ENCODE data around the gene TRIM24.
A peak's percentile ranks its signal among the peaks of the same experiment; 100 is the strongest.
"Not testable (repeated sequence)": the region's sequence is repeated elsewhere in the genome, so short reads cannot be mapped to it uniquely, and the experiment has no call there.

TRIM24 gene

GRCh38 chr7:138460649-138461607, 869 bp downstream of the TRIM24 start:
- DNase-seq, result peak; percentile 67

GRCh38 chr7:138463291-138463618, 3.2 kb downstream of the TRIM24 start:
- DNase-seq, result not testable (repeated sequence)

- DNase-seq, result no peak
These were observed 5.0 kb downstream of the TRIM24 start for GRCh38 chr7:138465046-138465445.

- DNase-seq, result not testable (repeated sequence)
These were observed 6.2 kb downstream of the TRIM24 start for GRCh38 chr7:138466069-138466756.

GRCh38 chr7:138468244-138469123, 8.4 kb downstream of the TRIM24 start:
- DNase-seq, result no peak

GRCh38 chr7:138470391-138471157, 10.5 kb downstream of the TRIM24 start:
- DNase-seq, result no peak

- DNase-seq, result no peak
These were observed 12.4 kb downstream of the TRIM24 start for GRCh38 chr7:138472292-138473079.

- DNase-seq, result no peak
These were observed 15.3 kb downstream of the TRIM24 start for GRCh38 chr7:138475377-138475776.

GRCh38 chr7:138477081-138477578, 17.1 kb downstream of the TRIM24 start:
- DNase-seq, result no peak

GRCh38 chr7:138477581-138477980, 17.5 kb downstream of the TRIM24 start:
- DNase-seq, result no peak

GRCh38 chr7:138478499-138478908, 18.4 kb downstream of the TRIM24 start:
- DNase-seq, result no peak

- DNase-seq, result no peak
These were observed 20.5 kb downstream of the TRIM24 start for GRCh38 chr7:138480527-138480926.

- DNase-seq, result no peak
These were observed 21.7 kb downstream of the TRIM24 start for GRCh38 chr7:138481447-138482380.

- no peak for DNase-seq
These were observed 23.5 kb downstream of the TRIM24 start for GRCh38 chr7:138483531-138483930.

GRCh38 chr7:138485508-138485907, 25.4 kb downstream of the TRIM24 start:
- DNase-seq, result not testable (repeated sequence)

GRCh38 chr7:138489139-138489538, 29.1 kb downstream of the TRIM24 start:
- not testable (repeated sequence) for DNase-seq

- no peak for DNase-seq
These were observed 31.7 kb downstream of the TRIM24 start for GRCh38 chr7:138491612-138492386.

GRCh38 chr7:138492423-138492822, 32.4 kb downstream of the TRIM24 start:
- no peak for DNase-seq

- DNase-seq, result no peak
These were observed 33.5 kb downstream of the TRIM24 start for GRCh38 chr7:138493535-138493934.

Measured in CD4-positive, alpha-beta T cell treated with Interleukin-6 for 4 hours (primary cell).